Brain microvascular endothelial cell (primary cell): ENCODE data around the gene KIRREL1.

ENCODE experiments used
- DNase-seq: peaks from one replicate; pipeline ENCODE4 v3.0.0-alpha.2; 2020
- H3K27ac ChIP-seq: fragments of 250-450 bp; sonication (Bioruptor Pico); 2 replicates; pipeline ENCODE4 v1.5.1; 2020; ENCODE audit warnings: mild to moderate bottlenecking, moderate library complexity
- H3K27me3 ChIP-seq: fragments of 250-450 bp; sonication (Bioruptor Pico); replicated peaks from 2 replicates; pipeline ENCODE4 v1.5.1; 2020; ENCODE audit warnings: mild to moderate bottlenecking
- H3K36me3 ChIP-seq: fragments of 250-450 bp; sonication (Bioruptor Pico); replicated peaks from 2 replicates; pipeline ENCODE4 v1.5.1; 2020; ENCODE audit warnings: mild to moderate bottlenecking
- H3K4me3 ChIP-seq: 2 replicates; pipeline ENCODE4 v1.5.1; 2011; ENCODE audit warnings: low read depth, mild to moderate bottlenecking, control low read depth, low read length, moderate library complexity
- CTCF ChIP-seq: IDR thresholded peaks from 2 replicates; pipeline ENCODE4 v1.5.1; 2011; ENCODE audit warnings: low read depth, mild to moderate bottlenecking, moderate library complexity, low read length, control low read depth, inconsistent platforms; ENCODE audit errors: missing control alignments
- in situ Hi-C: cut with HindIII; loops from 2 replicates; pipeline ENCODE4 v1.10.0; 2017; ENCODE audit warnings: low sequenced_read_pairs, low pct_ligation_motif_present

Gene KIRREL1

GRCh38 chr1:157952601-157953000 is 40.8 kb upstream of the KIRREL1 start:
- in situ Hi-C loops, result loop anchor here (25.0 kb wide), 2 partner anchors 160 to 1085 kb away; no protein-coding TSS in a partner anchor
- H3K27me3 ChIP-seq, result no peaks in the 10 kb centered on the region
- DNase-seq, result no peak

DNA sequence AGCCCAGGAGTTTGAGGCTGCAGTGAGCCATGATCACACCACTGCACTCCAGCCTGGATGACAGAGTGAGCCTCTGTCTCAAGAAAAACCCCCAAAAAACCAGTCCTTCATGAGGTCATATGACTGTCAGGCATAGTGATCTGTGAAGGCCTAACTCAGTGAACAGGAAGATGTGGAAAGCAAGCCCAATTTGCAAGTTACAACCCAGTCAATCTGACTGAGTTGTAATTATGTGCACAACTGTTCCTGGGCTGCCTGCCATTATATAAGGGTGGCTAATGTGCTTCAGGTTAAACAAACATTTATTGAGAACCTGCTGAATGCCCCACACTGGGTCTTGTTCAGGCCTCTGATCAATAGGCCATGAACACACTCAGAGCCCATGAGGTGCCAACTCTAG is 38.2 kb upstream of the KIRREL1 start:
- no peaks in the 10 kb centered on the region for H3K27me3 ChIP-seq
- TF ChIP-seq CTCF, result no peak
- no peaks in the 10 kb centered on the region for H3K36me3 ChIP-seq
- DNase-seq, result no peak
- in situ Hi-C loops, result loop anchor here (25.0 kb wide), 2 partner anchors 157 to 1082 kb away; no protein-coding TSS in a partner anchor
- no peak overlapping the region for H3K27ac ChIP-seq
- H3K4me3 ChIP-seq, result no peak overlapping the region

More at GRCh38 chr1:157952601-157953000, 40.8 kb upstream of the KIRREL1 start:
- Histone ChIP-seq H3K4me3 (no peak overlapping the region), H3K36me3 (no peaks in the 10 kb centered on the region), H3K27ac (no peak overlapping the region)
- no peak for TF ChIP-seq CTCF

GRCh38 chr1:157955857-157956256 is 37.6 kb upstream of the KIRREL1 start:
- Histone ChIP-seq H3K36me3 (no peaks in the 10 kb centered on the region), H3K27me3 (no peaks in the 10 kb centered on the region), H3K4me3 (no peak overlapping the region), H3K27ac (no peak overlapping the region)
- in situ Hi-C loops, result loop anchor here (25.0 kb wide), 2 partner anchors 156 to 1081 kb away; no protein-coding TSS in a partner anchor
- TF ChIP-seq CTCF, result no peak
- no peak for DNase-seq

GRCh38 chr1:157956732-157957131 is 36.7 kb upstream of the KIRREL1 start:
- TF ChIP-seq CTCF, result no peak
- Histone ChIP-seq H3K4me3 (no peak overlapping the region), H3K27ac (no peak overlapping the region), H3K27me3 (no peaks in the 10 kb centered on the region), H3K36me3 (no peaks in the 10 kb centered on the region)
- in situ Hi-C loops, result loop anchor here (25.0 kb wide), 2 partner anchors 156 to 1081 kb away; no protein-coding TSS in a partner anchor
- DNase-seq, result no peak

DNA sequence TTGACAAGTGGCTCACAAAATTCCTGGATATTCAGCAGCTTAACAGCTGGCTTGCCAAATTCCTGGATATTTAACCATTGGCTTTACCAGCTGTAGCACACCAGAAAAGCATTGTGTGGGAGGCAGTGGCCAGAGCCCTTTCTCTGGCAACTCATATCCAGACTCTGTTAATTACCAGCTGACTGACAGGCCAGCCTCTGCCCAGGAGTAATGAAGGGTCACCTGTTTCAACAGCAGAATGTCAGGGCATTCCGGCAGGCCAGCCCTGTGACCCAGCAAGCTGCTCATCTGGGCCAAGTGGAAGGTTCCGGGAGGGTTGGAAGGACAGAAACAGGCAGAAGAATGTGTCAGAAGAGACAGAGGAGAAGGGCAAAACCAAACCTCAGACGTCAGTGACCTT is 35.2 kb upstream of the KIRREL1 start:
- in situ Hi-C loops, result loop anchor here (25.0 kb wide), 2 partner anchors 154 to 1079 kb away; no protein-coding TSS in a partner anchor
- DNase-seq, result no peak

More for the DNA sequence above, 35.2 kb upstream of the KIRREL1 start:
- Histone ChIP-seq H3K36me3 (no peaks in the 10 kb centered on the region), H3K27me3 (no peaks in the 10 kb centered on the region), H3K27ac (no peak overlapping the region), H3K4me3 (no peak overlapping the region)
- TF ChIP-seq CTCF, result no peak
